GM23338 (cell line): ENCODE measurements around the gene TWF2.

ENCODE experiments used
- EZH2phosphoT487 ChIP-seq: fragments of 200-600 bp; sonication (generic); IDR thresholded peaks from one replicate; pipeline ENCODE4 v1.8.1; 2018; ENCODE audit warnings: antibody characterized with exemption; ENCODE audit not compliant: unreplicated experiment
- JUNB ChIP-seq: IDR thresholded peaks from one replicate; pipeline ENCODE4 v1.6.1; 2016; ENCODE audit warnings: antibody characterized with exemption; ENCODE audit not compliant: unreplicated experiment
- POLR2AphosphoS5 ChIP-seq: IDR thresholded peaks from 2 replicates; pipeline ENCODE4 v1.6.1; 2016; ENCODE audit warnings: antibody characterized with exemption, low read depth
- TF ChIP-seq, protein P1 (sequence below): IDR thresholded peaks from one replicate; pipeline ENCODE4 v1.6.1; 2018; ENCODE audit warnings: antibody characterized with exemption; ENCODE audit not compliant: unreplicated experiment
- TF ChIP-seq, protein P2 (sequence below), 2 experiments: fragments of 200-600 bp in 1 of 2; sonication (generic) in 1 of 2; conservative IDR thresholded peaks; 2 replicates each; pipeline versions ENCODE4 v1.5.1 to v1.6.1; 2016 to 2017; ENCODE audit warnings: antibody characterized with exemption in 2 of 2, low read depth in 2 of 2, mild to moderate bottlenecking in 2 of 2, moderate library complexity in 1 of 2

GRCh38 chr3:52283306-52283705 lies 44.3 kb upstream of the TWF2 start:
- TF ChIP-seq, protein P1, sequence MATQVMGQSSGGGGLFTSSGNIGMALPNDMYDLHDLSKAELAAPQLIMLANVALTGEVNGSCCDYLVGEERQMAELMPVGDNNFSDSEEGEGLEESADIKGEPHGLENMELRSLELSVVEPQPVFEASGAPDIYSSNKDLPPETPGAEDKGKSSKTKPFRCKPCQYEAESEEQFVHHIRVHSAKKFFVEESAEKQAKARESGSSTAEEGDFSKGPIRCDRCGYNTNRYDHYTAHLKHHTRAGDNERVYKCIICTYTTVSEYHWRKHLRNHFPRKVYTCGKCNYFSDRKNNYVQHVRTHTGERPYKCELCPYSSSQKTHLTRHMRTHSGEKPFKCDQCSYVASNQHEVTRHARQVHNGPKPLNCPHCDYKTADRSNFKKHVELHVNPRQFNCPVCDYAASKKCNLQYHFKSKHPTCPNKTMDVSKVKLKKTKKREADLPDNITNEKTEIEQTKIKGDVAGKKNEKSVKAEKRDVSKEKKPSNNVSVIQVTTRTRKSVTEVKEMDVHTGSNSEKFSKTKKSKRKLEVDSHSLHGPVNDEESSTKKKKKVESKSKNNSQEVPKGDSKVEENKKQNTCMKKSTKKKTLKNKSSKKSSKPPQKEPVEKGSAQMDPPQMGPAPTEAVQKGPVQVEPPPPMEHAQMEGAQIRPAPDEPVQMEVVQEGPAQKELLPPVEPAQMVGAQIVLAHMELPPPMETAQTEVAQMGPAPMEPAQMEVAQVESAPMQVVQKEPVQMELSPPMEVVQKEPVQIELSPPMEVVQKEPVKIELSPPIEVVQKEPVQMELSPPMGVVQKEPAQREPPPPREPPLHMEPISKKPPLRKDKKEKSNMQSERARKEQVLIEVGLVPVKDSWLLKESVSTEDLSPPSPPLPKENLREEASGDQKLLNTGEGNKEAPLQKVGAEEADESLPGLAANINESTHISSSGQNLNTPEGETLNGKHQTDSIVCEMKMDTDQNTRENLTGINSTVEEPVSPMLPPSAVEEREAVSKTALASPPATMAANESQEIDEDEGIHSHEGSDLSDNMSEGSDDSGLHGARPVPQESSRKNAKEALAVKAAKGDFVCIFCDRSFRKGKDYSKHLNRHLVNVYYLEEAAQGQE: no peak
- TF ChIP-seq EZH2phosphoT487 (no peak), POLR2AphosphoS5 (no peak), JUNB (no peak)
- TF ChIP-seq, protein P2, sequence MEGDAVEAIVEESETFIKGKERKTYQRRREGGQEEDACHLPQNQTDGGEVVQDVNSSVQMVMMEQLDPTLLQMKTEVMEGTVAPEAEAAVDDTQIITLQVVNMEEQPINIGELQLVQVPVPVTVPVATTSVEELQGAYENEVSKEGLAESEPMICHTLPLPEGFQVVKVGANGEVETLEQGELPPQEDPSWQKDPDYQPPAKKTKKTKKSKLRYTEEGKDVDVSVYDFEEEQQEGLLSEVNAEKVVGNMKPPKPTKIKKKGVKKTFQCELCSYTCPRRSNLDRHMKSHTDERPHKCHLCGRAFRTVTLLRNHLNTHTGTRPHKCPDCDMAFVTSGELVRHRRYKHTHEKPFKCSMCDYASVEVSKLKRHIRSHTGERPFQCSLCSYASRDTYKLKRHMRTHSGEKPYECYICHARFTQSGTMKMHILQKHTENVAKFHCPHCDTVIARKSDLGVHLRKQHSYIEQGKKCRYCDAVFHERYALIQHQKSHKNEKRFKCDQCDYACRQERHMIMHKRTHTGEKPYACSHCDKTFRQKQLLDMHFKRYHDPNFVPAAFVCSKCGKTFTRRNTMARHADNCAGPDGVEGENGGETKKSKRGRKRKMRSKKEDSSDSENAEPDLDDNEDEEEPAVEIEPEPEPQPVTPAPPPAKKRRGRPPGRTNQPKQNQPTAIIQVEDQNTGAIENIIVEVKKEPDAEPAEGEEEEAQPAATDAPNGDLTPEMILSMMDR (conservative IDR thresholded peaks at IDR 0.05; ENCODE audit: low read depth in 2 of 2): no peak
